ENCODE measurements around the gene LCMT2. TPM values are rescaled to one million over a fixed set of nuclear protein-coding genes. Genes with fewer than 3 reads are reported as not detected.

The LCMT2 gene
- total RNA-seq, 6 experiments from 2014 or later: 5.7 to 8.8 (median 6.5) TPM

GRCh38 chr15:43317566-43318184 lies 12.7 kb downstream of the LCMT2 start:
- Mint-ChIP-seq H3K36me3 (ENCODE audit: low read depth) (no peaks in the 10 kb centered on the region), H3K4me3 (no peak overlapping the region), H3K9me3 (no peaks in the 10 kb centered on the region), H3K27ac (no peak overlapping the region), H3K27me3 (ENCODE audit: insufficient read depth) (peaks cover 3% of the 10 kb centered on the region), H3K4me1 (ENCODE audit: low read depth) (peaks cover 6% of the 10 kb centered on the region; the same call in 1 of the 2 replicates)
- no peak for DNase-seq
- TF ChIP-seq CTCF (IDR thresholded peaks at IDR 0.05): no peak

GRCh38 chr15:43316971-43317346 lies 13.4 kb downstream of the LCMT2 start:
- Mint-ChIP-seq H3K4me1 (ENCODE audit: low read depth) (peaks cover 6% of the 10 kb centered on the region; the same call in 1 of the 2 replicates), H3K9me3 (no peaks in the 10 kb centered on the region), H3K27me3 (ENCODE audit: insufficient read depth) (peaks cover 3% of the 10 kb centered on the region), H3K36me3 (ENCODE audit: low read depth) (no peaks in the 10 kb centered on the region), H3K27ac (no peak overlapping the region), H3K4me3 (no peak overlapping the region)
- no peak for TF ChIP-seq CTCF (IDR thresholded peaks at IDR 0.05)
- DNase-seq: no peak

GRCh38 chr15:43316016-43316970 lies 14.1 kb downstream of the LCMT2 start:
- no peaks in the 10 kb centered on the region for H3K9me3 Mint-ChIP-seq
- DNase-seq: no peak
- H3K36me3 Mint-ChIP-seq (ENCODE audit: low read depth): no peaks in the 10 kb centered on the region
- H3K4me3 Mint-ChIP-seq: no peak overlapping the region
- TF ChIP-seq CTCF (IDR thresholded peaks at IDR 0.05): no peak
- peaks cover 3% of the 10 kb centered on the region for H3K27me3 Mint-ChIP-seq (ENCODE audit: insufficient read depth)
- H3K27ac Mint-ChIP-seq: no peak overlapping the region
- peaks cover 6% of the 10 kb centered on the region; the same call in 1 of the 2 replicates for H3K4me1 Mint-ChIP-seq (ENCODE audit: low read depth)

- H3K27me3 Mint-ChIP-seq (ENCODE audit: insufficient read depth): peaks cover 14% of the 10 kb centered on the region
- TF ChIP-seq CTCF (IDR thresholded peaks at IDR 0.05): no peak
These were observed 16.2 kb downstream of the LCMT2 start for GRCh38 chr15:43314171-43314570.

GRCh38 chr15:43312378-43312777 lies 18.0 kb downstream of the LCMT2 start:
- Mint-ChIP-seq H3K27ac (no peak overlapping the region), H3K4me3 (no peak overlapping the region), H3K4me1 (ENCODE audit: low read depth) (peaks cover 8% of the 10 kb centered on the region), H3K9me3 (no peaks in the 10 kb centered on the region), H3K36me3 (ENCODE audit: low read depth) (no peaks in the 10 kb centered on the region), H3K27me3 (ENCODE audit: insufficient read depth) (peaks cover 18% of the 10 kb centered on the region)
- TF ChIP-seq CTCF (IDR thresholded peaks at IDR 0.05): no peak
- DNase-seq: no peak

More at GRCh38 chr15:43314171-43314570, 16.2 kb downstream of the LCMT2 start:
- no peak for DNase-seq
- no peaks in the 10 kb centered on the region for H3K9me3 Mint-ChIP-seq
- H3K4me1 Mint-ChIP-seq (ENCODE audit: low read depth): peaks cover 8% of the 10 kb centered on the region; the same call in 1 of the 2 replicates
- H3K4me3 Mint-ChIP-seq: no peak overlapping the region
- H3K36me3 Mint-ChIP-seq (ENCODE audit: low read depth): no peaks in the 10 kb centered on the region
- H3K27ac Mint-ChIP-seq: no peak overlapping the region
